Stimulated activated effector memory CD8-positive, alpha-beta T cell treated with anti-CD3 and anti-CD28 coated beads, Interleukin-12 subunit alpha, Interleukin-12 subunit beta, amount 100 ng/mL, for 72 hours (primary cell): Measurements from ENCODE around the gene OLA1.

Experiments used
- ATAC-seq: fragments of 150-1000 bp; cut with Tn5 transposase; 2 replicates; pipeline ENCODE4 v1.10.0; 2021
- DNase-seq, 2 donors: peaks; one replicate each; pipeline ENCODE4 v3.0.0; 2021 to 2022; ENCODE audit warnings: low spot score in 2 of 2
- H3K27ac Mint-ChIP-seq: one replicate; pipeline ENCODE4 v1.8.0; 2022; ENCODE audit warnings: mild to moderate bottlenecking, mixed read lengths
- H3K36me3 Mint-ChIP-seq: one replicate; pipeline ENCODE4 v1.8.0; 2022; ENCODE audit warnings: mild to moderate bottlenecking, mixed read lengths
- H3K4me1 Mint-ChIP-seq: one replicate; pipeline ENCODE4 v1.8.0; 2022; ENCODE audit warnings: mixed read lengths
- H3K4me3 Mint-ChIP-seq: one replicate; pipeline ENCODE4 v1.8.0; 2022; ENCODE audit warnings: mild to moderate bottlenecking, mixed read lengths
- H3K9me3 Mint-ChIP-seq: one replicate; pipeline ENCODE4 v1.8.0; 2022; ENCODE audit warnings: mixed read lengths

The OLA1 gene

DNA sequence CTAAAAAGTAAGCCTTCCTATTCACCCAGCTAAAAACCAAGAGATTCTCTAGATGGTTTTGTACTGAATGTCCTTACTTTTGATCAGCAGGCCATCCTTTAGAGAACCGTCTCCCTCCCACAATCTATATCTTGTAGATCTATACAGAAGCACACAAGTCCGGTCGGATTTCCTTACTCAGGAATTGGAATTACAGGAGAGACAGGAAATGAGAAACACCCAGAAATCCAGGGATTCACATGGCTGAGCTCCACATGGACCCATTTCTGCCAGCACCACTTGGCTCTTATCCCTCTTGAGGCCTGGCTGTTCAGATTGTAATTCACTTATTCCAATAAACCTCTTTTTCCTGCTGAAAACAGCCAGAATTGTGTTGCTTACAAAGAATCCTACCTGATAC is 4.5 kb downstream of the OLA1 start:
- Mint-ChIP-seq H3K27ac (no peak overlapping the region), H3K4me3 (no peak overlapping the region), H3K9me3 (no peaks in the 10 kb centered on the region), H3K4me1 (peaks cover 15% of the 10 kb centered on the region), H3K36me3 (peaks cover 42% of the 10 kb centered on the region)
- ATAC-seq (no peak), DNase-seq (no peak)

GRCh38 chr2:174240097-174240496 is 8.2 kb downstream of the OLA1 start:
- DNase-seq (no peak), ATAC-seq (no peak)
- Mint-ChIP-seq H3K4me1 (peaks cover 15% of the 10 kb centered on the region), H3K4me3 (no peak overlapping the region), H3K36me3 (peaks cover 25% of the 10 kb centered on the region), H3K9me3 (no peaks in the 10 kb centered on the region), H3K27ac (no peak overlapping the region)

GRCh38 chr2:174236429-174236828 is 11.9 kb downstream of the OLA1 start:
- Mint-ChIP-seq H3K4me1 (peaks cover 26% of the 10 kb centered on the region), H3K4me3 (no peak overlapping the region), H3K36me3 (no peaks in the 10 kb centered on the region), H3K9me3 (no peaks in the 10 kb centered on the region), H3K27ac (no peak overlapping the region)
- DNase-seq (no peak), ATAC-seq (no peak)

DNA sequence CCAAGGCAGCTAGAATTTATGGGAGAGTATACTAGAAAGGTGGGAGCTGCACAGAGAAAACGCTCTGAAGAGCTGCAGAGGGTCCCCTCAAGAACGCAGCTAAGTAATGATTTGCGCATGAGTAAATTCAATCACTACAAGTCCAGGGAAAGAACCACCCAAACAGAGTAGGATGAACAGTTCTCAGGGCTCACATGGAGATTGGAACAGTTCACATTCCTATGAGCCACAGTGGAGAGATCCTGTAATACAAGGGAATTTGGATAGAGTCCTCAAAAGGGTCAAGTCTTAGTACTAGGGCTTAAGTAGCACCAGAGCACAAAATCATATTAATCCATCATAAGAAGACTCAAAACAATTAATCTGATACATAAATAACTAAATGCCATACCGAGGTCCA is 12.7 kb downstream of the OLA1 start:
- peaks cover 23% of the 10 kb centered on the region for H3K4me1 Mint-ChIP-seq
- DNase-seq (no peak), ATAC-seq (no peak)
- no peaks in the 10 kb centered on the region for H3K36me3 Mint-ChIP-seq
- no peak overlapping the region for H3K27ac Mint-ChIP-seq
- no peak overlapping the region for H3K4me3 Mint-ChIP-seq
- H3K9me3 Mint-ChIP-seq = no peaks in the 10 kb centered on the region

DNA sequence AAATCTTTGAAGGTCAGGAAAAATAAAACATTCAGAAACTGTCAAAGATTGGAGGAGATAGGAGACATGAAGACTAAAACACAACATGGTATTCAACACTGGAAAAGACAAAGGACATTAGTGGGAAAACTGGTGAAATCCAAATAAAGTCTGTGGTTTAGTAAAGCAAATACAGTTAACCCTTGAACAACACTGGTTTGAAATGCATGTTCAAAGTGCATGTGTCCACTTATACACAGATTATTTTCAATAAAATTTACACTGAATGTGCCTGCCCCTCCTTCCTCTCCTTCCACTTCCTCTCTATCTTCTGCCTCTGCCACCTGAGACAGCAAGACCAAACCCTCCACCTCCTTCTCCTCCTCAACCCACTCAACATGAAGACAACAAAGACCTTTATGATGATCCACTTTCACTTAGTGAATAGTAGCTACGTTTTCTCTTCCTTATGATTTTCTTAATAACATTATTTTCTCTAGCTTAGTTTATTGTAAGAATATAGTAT is 14.5 kb downstream of the OLA1 start:
- H3K36me3 Mint-ChIP-seq = peaks cover 8% of the 10 kb centered on the region
- H3K4me1 Mint-ChIP-seq = peaks cover 21% of the 10 kb centered on the region
- H3K9me3 Mint-ChIP-seq = no peaks in the 10 kb centered on the region
- DNase-seq (no peak), ATAC-seq (no peak)
- no peak overlapping the region for H3K4me3 Mint-ChIP-seq
- H3K27ac Mint-ChIP-seq = no peak overlapping the region

DNA sequence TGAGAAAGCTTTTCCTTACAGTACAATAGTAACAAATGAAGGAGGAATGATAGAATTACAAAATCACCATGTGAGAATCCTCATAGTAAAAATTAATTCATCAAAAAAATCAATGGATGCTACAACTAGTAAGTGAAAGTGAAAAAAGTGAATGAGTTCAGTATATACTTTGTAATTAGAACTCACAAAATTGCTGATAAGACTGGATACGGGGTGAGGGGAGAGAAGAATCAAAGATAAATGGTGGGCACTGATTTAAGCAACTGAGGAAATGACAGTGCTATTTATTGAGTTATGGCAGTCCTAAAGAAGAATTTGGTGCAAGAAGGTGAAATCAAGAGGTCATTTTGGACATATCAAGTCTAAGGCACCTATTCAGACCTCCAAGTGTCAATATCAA is 20.6 kb downstream of the OLA1 start:
- DNase-seq (no peak), ATAC-seq (no peak)
- no peak overlapping the region for H3K4me3 Mint-ChIP-seq
- no peaks in the 10 kb centered on the region for H3K4me1 Mint-ChIP-seq
- H3K9me3 Mint-ChIP-seq = no peaks in the 10 kb centered on the region
- H3K36me3 Mint-ChIP-seq = peaks cover 52% of the 10 kb centered on the region
- H3K27ac Mint-ChIP-seq = no peak overlapping the region

DNA sequence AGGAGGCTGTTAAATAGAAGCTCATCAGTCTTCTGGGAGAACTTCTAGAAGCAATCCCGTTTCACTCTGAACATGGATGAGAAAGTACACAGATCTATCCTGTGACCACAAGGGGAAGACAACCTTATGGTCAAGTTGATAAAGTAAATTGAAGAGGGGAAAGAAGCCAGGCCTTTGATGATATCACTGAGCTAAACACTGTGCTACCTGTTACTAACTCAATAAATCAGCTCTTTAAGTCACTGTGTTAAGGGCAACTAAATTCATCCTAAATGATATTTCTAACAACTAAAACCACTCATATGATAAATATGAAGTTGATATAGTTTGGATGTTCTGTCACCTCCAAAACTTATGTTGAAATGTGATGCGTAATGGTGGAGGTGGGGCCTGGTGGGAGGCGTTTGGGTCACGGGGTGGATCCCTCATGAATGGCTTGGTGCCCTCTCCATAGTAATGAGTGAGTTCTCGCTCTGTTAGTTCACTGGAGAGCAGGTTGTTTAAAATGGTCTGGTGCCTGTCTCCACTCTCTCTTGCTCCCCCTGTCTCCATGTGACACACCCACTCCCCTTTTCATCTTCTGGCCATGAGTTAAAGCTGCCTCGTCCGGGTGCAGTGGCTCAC is 23.6 kb downstream of the OLA1 start:
- Mint-ChIP-seq H3K4me3 (no peak overlapping the region), H3K9me3 (no peaks in the 10 kb centered on the region), H3K36me3 (peaks cover 52% of the 10 kb centered on the region), H3K4me1 (no peaks in the 10 kb centered on the region), H3K27ac (no peak overlapping the region)
- DNase-seq (no peak), ATAC-seq (no peak)

- ATAC-seq = no peak
- H3K36me3 Mint-ChIP-seq = peaks cover 47% of the 10 kb centered on the region
- H3K9me3 Mint-ChIP-seq = no peaks in the 10 kb centered on the region
- DNase-seq = no peak
- H3K27ac Mint-ChIP-seq = no peak overlapping the region
- H3K4me3 Mint-ChIP-seq = no peak overlapping the region
- no peaks in the 10 kb centered on the region for H3K4me1 Mint-ChIP-seq
Measured at GRCh38 chr2:174224125-174224524, 24.2 kb downstream of the OLA1 start.

DNA sequence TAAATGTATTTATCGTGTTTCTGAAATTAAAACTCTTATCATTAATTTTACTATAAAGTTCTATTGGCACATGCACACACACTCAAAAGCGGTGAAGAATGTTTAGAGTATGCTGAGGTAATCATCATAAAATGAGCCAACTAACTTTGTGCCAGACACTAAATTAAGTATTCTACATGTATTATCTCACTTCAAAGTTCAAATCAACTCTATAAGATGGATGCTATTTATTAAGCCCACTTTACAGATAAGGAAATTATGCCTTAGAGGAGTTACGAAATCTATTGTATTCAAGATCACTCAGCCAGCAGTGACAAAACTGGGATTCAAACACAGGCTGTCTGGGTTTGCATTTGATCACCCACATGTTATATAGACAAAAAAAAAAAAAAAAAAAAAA is 24.9 kb downstream of the OLA1 start:
- DNase-seq (no peak), ATAC-seq (no peak)
- no peaks in the 10 kb centered on the region for H3K9me3 Mint-ChIP-seq
- no peak overlapping the region for H3K27ac Mint-ChIP-seq
- H3K36me3 Mint-ChIP-seq = peaks cover 40% of the 10 kb centered on the region
- no peaks in the 10 kb centered on the region for H3K4me1 Mint-ChIP-seq
- H3K4me3 Mint-ChIP-seq = no peak overlapping the region

DNA sequence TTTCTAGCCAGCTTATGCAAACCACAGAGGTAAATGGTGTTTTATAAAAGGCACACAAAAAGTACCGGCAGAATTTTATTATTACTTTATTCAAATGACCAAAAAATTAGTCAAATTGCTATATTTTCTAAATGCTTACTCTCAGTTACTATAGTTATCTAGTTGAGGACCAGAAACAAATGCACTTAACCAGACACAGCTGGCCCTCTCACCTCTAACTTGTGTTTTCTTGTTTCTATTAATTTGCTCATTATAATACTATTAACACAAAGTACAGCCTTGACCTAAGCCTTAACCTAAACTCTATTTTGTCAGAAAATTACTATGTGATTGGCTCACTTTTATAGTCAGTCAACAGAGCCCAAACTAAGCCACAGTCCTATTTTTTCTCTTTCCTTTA is 26.2 kb downstream of the OLA1 start:
- H3K36me3 Mint-ChIP-seq = peaks cover 28% of the 10 kb centered on the region
- no peak overlapping the region for H3K27ac Mint-ChIP-seq
- no peak for ATAC-seq
- DNase-seq = no peak
- H3K4me3 Mint-ChIP-seq = no peak overlapping the region
- H3K9me3 Mint-ChIP-seq = no peaks in the 10 kb centered on the region
- H3K4me1 Mint-ChIP-seq = no peaks in the 10 kb centered on the region

DNA sequence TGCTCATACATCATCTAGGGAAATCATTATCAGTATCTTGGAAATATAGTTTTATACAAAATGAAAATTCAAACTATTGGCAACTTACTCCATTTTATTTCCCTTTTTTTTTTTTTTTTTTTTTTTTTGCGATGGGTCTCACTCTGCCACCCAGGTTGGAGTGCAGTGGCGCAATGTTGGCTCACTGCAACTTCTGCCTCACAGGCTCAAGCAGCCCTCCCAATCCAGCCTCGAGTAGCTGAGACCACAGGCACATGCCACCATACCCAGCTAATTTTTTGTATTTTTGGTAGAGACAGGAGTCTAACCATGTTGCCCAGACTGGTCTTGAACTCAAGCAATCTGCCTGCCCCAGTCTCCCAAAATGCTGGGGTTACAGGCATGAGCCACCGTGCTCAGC is 29.0 kb downstream of the OLA1 start:
- no peaks in the 10 kb centered on the region for H3K4me1 Mint-ChIP-seq
- no peak overlapping the region for H3K27ac Mint-ChIP-seq
- H3K9me3 Mint-ChIP-seq = no peaks in the 10 kb centered on the region
- peaks cover 11% of the 10 kb centered on the region for H3K36me3 Mint-ChIP-seq
- DNase-seq (no peak), ATAC-seq (no peak)
- no peak overlapping the region for H3K4me3 Mint-ChIP-seq

DNA sequence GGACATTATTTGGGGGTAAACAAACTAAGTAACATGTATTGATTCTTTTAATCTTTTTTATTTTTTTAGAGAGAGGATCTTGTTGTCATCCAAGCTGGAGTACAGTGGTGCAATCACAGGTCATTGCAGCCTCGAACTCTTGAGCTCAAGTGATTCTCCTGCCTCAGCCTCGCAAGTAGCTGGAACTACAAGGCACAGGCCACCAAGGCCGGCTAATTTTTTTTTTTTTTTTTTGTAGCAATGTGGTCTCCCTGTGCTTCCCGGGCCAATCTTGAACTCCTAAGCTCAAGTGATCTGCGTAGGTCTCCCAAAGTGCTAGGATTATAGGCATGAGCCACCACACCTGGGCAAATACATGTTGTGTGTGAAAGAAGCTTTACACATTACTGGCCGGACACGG is 29.6 kb downstream of the OLA1 start:
- Mint-ChIP-seq H3K27ac (no peak overlapping the region), H3K36me3 (peaks cover 9% of the 10 kb centered on the region), H3K4me1 (no peaks in the 10 kb centered on the region), H3K4me3 (no peak overlapping the region), H3K9me3 (no peaks in the 10 kb centered on the region)
- ATAC-seq = no peak
- no peak for DNase-seq

- no peak for ATAC-seq
- no peak for DNase-seq
- Mint-ChIP-seq H3K27ac (no peak overlapping the region), H3K4me3 (no peak overlapping the region), H3K9me3 (no peaks in the 10 kb centered on the region), H3K36me3 (peaks cover 9% of the 10 kb centered on the region), H3K4me1 (no peaks in the 10 kb centered on the region)
Measured at GRCh38 chr2:174217869-174218268, 30.5 kb downstream of the OLA1 start.

- peaks cover 9% of the 10 kb centered on the region for H3K36me3 Mint-ChIP-seq
- H3K27ac Mint-ChIP-seq = no peak overlapping the region
- no peak overlapping the region for H3K4me3 Mint-ChIP-seq
- DNase-seq = no peak
- ATAC-seq = no peak
- no peaks in the 10 kb centered on the region for H3K9me3 Mint-ChIP-seq
- H3K4me1 Mint-ChIP-seq = no peaks in the 10 kb centered on the region
Measured at GRCh38 chr2:174211954-174212353, 36.4 kb downstream of the OLA1 start.

DNA sequence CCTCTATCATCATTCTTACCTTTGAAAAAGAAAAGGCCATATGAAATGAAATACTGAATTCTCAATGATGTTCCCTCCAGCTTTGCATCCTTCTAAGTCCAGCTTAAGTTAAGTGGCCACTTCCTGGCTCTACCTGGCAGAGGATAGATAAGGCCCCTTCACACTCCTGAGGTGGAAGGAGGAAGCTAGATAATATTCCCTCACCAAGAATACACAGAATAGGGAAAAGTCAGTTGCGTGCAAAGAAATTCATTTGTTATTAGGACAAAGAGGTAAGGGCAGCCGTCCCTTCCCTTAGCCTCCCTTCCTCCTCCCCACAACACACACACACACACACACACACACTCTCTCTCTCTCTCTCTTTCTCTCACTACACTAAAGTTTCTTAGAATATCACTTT is 37.5 kb downstream of the OLA1 start:
- Mint-ChIP-seq H3K4me3 (no peak overlapping the region), H3K27ac (no peak overlapping the region), H3K9me3 (no peaks in the 10 kb centered on the region), H3K36me3 (peaks cover 9% of the 10 kb centered on the region), H3K4me1 (no peaks in the 10 kb centered on the region)
- ATAC-seq (no peak), DNase-seq (no peak)

DNA sequence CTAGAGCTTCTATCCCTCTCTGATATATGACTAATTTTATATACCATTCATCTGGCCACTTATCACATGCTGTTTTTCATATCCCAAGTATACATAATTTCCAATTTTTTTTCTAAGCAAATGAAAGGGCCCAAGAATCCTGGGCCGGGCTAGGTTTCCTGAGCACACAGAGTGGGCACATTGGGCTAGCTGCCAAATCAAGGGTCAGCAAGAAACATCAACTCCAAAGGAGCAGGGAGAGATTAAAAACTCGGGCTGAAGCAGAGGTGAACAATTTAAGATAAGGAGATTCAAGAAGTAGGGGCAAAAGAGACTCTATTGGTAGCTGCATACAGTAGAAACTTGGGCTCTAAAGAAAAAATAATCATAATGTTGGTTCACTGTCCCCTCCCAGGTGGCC is 39.0 kb downstream of the OLA1 start:
- H3K27ac Mint-ChIP-seq = no peak overlapping the region
- no peaks in the 10 kb centered on the region for H3K36me3 Mint-ChIP-seq
- no peaks in the 10 kb centered on the region for H3K9me3 Mint-ChIP-seq
- no peak overlapping the region for H3K4me3 Mint-ChIP-seq
- ATAC-seq (no peak), DNase-seq (no peak)
- no peaks in the 10 kb centered on the region for H3K4me1 Mint-ChIP-seq

DNA sequence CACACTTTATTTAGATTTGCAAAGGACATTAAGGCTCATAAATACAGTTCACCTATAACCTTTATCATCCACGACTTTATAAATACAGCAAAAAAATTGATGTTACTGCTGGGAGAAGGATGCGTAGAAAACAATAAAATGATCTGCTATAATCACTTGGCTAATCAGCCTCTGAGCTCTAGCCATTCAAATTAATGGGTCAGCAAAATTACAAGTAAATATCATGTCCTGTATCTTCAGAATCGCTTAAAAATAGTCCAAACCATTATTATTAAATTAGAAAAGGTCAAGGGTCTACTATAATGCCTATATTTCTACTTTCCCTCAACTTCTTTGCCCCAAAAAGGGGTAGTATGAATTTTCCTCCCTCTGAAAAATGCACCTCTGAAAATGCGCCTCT is 40.3 kb downstream of the OLA1 start:
- no peak for DNase-seq
- Mint-ChIP-seq H3K4me1 (no peaks in the 10 kb centered on the region), H3K4me3 (no peak overlapping the region), H3K27ac (no peak overlapping the region), H3K36me3 (no peaks in the 10 kb centered on the region), H3K9me3 (no peaks in the 10 kb centered on the region)
- no peak for ATAC-seq
